GM21526 (cell line): ENCODE results near the gene FOXE1.

Source experiments
- ATAC-seq: cut with Tn5 transposase; IDR thresholded peaks from one replicate; pipeline ENCODE4 v1.9.1; 2021; ENCODE audit warnings: moderate library complexity; ENCODE audit not compliant: unreplicated experiment, low FRiP score

The FOXE1 gene

GRCh38 chr9:97847474-97848214 is 5.4 kb upstream of the FOXE1 start:
- ATAC-seq, result no peak

GRCh38 chr9:97848215-97848479 is 4.9 kb upstream of the FOXE1 start:
- ATAC-seq, result no peak

GRCh38 chr9:97848480-97849237 is 4.4 kb upstream of the FOXE1 start:
- no peak for ATAC-seq

GRCh38 chr9:97849980-97850379 is 3.0 kb upstream of the FOXE1 start:
- ATAC-seq, result no peak

- ATAC-seq, result no peak
Measured at GRCh38 chr9:97850746-97851445, 2.1 kb upstream of the FOXE1 start.

GRCh38 chr9:97851446-97851883 is 1.6 kb upstream of the FOXE1 start:
- no peak for ATAC-seq

- ATAC-seq, result no peak
Measured at GRCh38 chr9:97852001-97852398, 1.0 kb upstream of the FOXE1 start.

- no peak for ATAC-seq
Measured at GRCh38 chr9:97852399-97853055, 499 bp upstream of the FOXE1 start.

GRCh38 chr9:97853844-97854695 is 1.0 kb downstream of the FOXE1 start:
- ATAC-seq, result no peak

GRCh38 chr9:97854696-97855485 is 1.9 kb downstream of the FOXE1 start:
- no peak for ATAC-seq

GRCh38 chr9:97855486-97855875 is 2.5 kb downstream of the FOXE1 start:
- ATAC-seq, result no peak

GRCh38 chr9:97855899-97856298 is 2.9 kb downstream of the FOXE1 start:
- ATAC-seq, result no peak

GRCh38 chr9:97856857-97857605 is 4.0 kb downstream of the FOXE1 start:
- no peak for ATAC-seq

GRCh38 chr9:97857606-97858392 is 4.8 kb downstream of the FOXE1 start:
- no peak for ATAC-seq

- no peak for ATAC-seq
Measured at GRCh38 chr9:97858393-97858713, 5.3 kb downstream of the FOXE1 start.

GRCh38 chr9:97858826-97859225 is 5.8 kb downstream of the FOXE1 start:
- no peak for ATAC-seq

- ATAC-seq, result no peak
Measured at GRCh38 chr9:97859346-97859745, 6.3 kb downstream of the FOXE1 start.

GRCh38 chr9:97860451-97861147 is 7.6 kb downstream of the FOXE1 start:
- ATAC-seq, result no peak
